GM23338 (cell line): ENCODE data around the gene ARRB1. TPM values are rescaled to one million over a fixed set of nuclear protein-coding genes. Genes with fewer than 3 reads are reported as not detected.

ENCODE experiments used
- ATAC-seq: fragments of 200-7000 bp; cut with Tn5 transposase; 3 replicates; pipeline ENCODE4 v1.9.1; 2020
- DNase-seq: peaks from one replicate; pipeline ENCODE4 v3.0.0-alpha.2; 2015; ENCODE audit warnings: low spot score
- H2AFZ ChIP-seq: fragments of 200-600 bp; sonication (generic); 2 replicates; pipeline ENCODE4 v1.8.0; 2016; ENCODE audit warnings: antibody characterized with exemption, mild to moderate bottlenecking, moderate library complexity
- H3F3A ChIP-seq: fragments of 200-600 bp; sonication (generic); replicated peaks from 2 replicates; pipeline ENCODE4 v1.8.0; 2017; ENCODE audit warnings: antibody characterized with exemption, mixed run types, low read depth
- H3K27ac ChIP-seq: fragments of 200-600 bp; sonication (generic); 2 replicates; pipeline ENCODE4 v1.6.1; 2016; ENCODE audit warnings: low read depth
- H3K27me3 ChIP-seq: fragments of 200-600 bp; sonication (generic); 2 replicates; pipeline ENCODE4 v1.8.0; 2016; ENCODE audit warnings: mild to moderate bottlenecking, mixed run types, moderate library complexity; ENCODE audit not compliant: insufficient read depth
- H3K36me3 ChIP-seq: fragments of 200-600 bp; sonication (generic); 2 replicates; pipeline ENCODE4 v1.8.0; 2016; ENCODE audit warnings: mild to moderate bottlenecking; ENCODE audit not compliant: insufficient read depth
- H3K4me1 ChIP-seq: fragments of 200-600 bp; sonication (generic); 2 replicates; pipeline ENCODE4 v1.8.0; 2016; ENCODE audit warnings: mild to moderate bottlenecking, moderate library complexity; ENCODE audit not compliant: insufficient read depth
- H3K4me2 ChIP-seq: fragments of 200-600 bp; sonication (generic); 2 replicates; pipeline ENCODE4 v1.7.1; 2017; ENCODE audit warnings: mixed run types
- H3K4me3 ChIP-seq: fragments of 200-600 bp; sonication (generic); 2 replicates; pipeline ENCODE4 v1.6.1; 2016; ENCODE audit warnings: mixed run types
- H3K79me2 ChIP-seq: fragments of 200-600 bp; sonication (generic); replicated peaks from 2 replicates; pipeline ENCODE4 v1.8.0; 2017; ENCODE audit warnings: mild to moderate bottlenecking; ENCODE audit not compliant: insufficient read depth
- H3K9me2 ChIP-seq: fragments of 200-600 bp; sonication (generic); 2 replicates; pipeline ENCODE4 v1.8.0; 2017; ENCODE audit not compliant: insufficient read depth
- H4K20me1 ChIP-seq: fragments of 200-600 bp; sonication (generic); replicated peaks from 2 replicates; pipeline ENCODE4 v1.8.0; 2017; ENCODE audit warnings: mild to moderate bottlenecking; ENCODE audit not compliant: insufficient read depth
- H3K27ac Mint-ChIP-seq: 2 replicates; pipeline ENCODE4 v1.8.0; 2020; ENCODE audit warnings: inconsistent platforms, mild to moderate bottlenecking, moderate library complexity, mixed read lengths
- H3K27me3 Mint-ChIP-seq: 3 replicates; pipeline ENCODE4 v1.8.0; 2022; ENCODE audit warnings: low read depth, mild to moderate bottlenecking, moderate library complexity, mixed read lengths, inconsistent platforms; ENCODE audit not compliant: insufficient read depth, poor library complexity
- H3K36me3 Mint-ChIP-seq: 3 replicates; pipeline ENCODE4 v1.8.0; 2021; ENCODE audit warnings: low read depth, mild to moderate bottlenecking, inconsistent platforms, moderate library complexity, mixed read lengths
- H3K4me1 Mint-ChIP-seq: 3 replicates; pipeline ENCODE4 v1.8.0; 2020; ENCODE audit warnings: mild to moderate bottlenecking, inconsistent platforms, mixed read lengths
- H3K4me3 Mint-ChIP-seq: 3 replicates; pipeline ENCODE4 v1.8.0; 2021; ENCODE audit warnings: moderate library complexity, mild to moderate bottlenecking, inconsistent platforms, mixed read lengths
- H3K9me3 Mint-ChIP-seq: 3 replicates; pipeline ENCODE4 v1.8.0; 2020; ENCODE audit warnings: moderate library complexity, mild to moderate bottlenecking, inconsistent platforms, mixed read lengths
- CREB1 ChIP-seq: fragments of 250-450 bp; sonication (Bioruptor Pico); IDR thresholded peaks from 2 replicates; pipeline ENCODE4 v1.5.0; 2020; ENCODE audit warnings: low read depth, mild to moderate bottlenecking, moderate library complexity
- ETS1 ChIP-seq: IDR thresholded peaks from 2 replicates; pipeline ENCODE4 v1.6.1; 2016; ENCODE audit warnings: antibody characterized with exemption
- EZH2 ChIP-seq: fragments of 200-600 bp; sonication (generic); IDR thresholded peaks from one replicate; pipeline ENCODE4 v1.8.0; 2017; ENCODE audit warnings: antibody characterized with exemption, mild to moderate bottlenecking, low read depth; ENCODE audit not compliant: unreplicated experiment
- EZH2phosphoT487 ChIP-seq: fragments of 200-600 bp; sonication (generic); IDR thresholded peaks from one replicate; pipeline ENCODE4 v1.8.1; 2018; ENCODE audit warnings: antibody characterized with exemption; ENCODE audit not compliant: unreplicated experiment
- POLR2AphosphoS5 ChIP-seq: IDR thresholded peaks from 2 replicates; pipeline ENCODE4 v1.6.1; 2016; ENCODE audit warnings: antibody characterized with exemption, low read depth
- STAT1 ChIP-seq: IDR thresholded peaks from one replicate; pipeline ENCODE4 v1.6.1; 2016; ENCODE audit warnings: antibody characterized with exemption; ENCODE audit not compliant: unreplicated experiment
- ZNF114 ChIP-seq: fragments of 250-450 bp; sonication (Bioruptor Pico); IDR thresholded peaks from 2 replicates; pipeline ENCODE4 v1.5.0; 2020; ENCODE audit warnings: mild to moderate bottlenecking, moderate library complexity
- ZNF331 ChIP-seq: fragments of 250-450 bp; sonication (Bioruptor Pico); IDR thresholded peaks from 2 replicates; pipeline ENCODE4 v1.5.0; 2020; ENCODE audit warnings: low read depth, mild to moderate bottlenecking, moderate library complexity
- polyA plus RNA-seq: library from polyadenylated mRNA; unstranded; fragments of >200 nt; fragmentation: Nextera tagmentation; extraction: Ambion mirVana; gene quantifications from 2 replicates; pipeline ENCODE4 v1.2.1, GENCODE V29; 2016
- total RNA-seq: library from RNA; depleted of rRNA; stranded (reverse); fragments of >200 nt; shearing (Covaris generic); gene quantifications from 2 replicates; pipeline ENCODE4 v1.2.3, GENCODE V29; 2014
- TF ChIP-seq, protein P1 (sequence below): fragments of 250-450 bp; sonication (Bioruptor Pico); IDR thresholded peaks from 2 replicates; pipeline ENCODE4 v1.5.0; 2020; ENCODE audit warnings: mild to moderate bottlenecking, moderate library complexity

ARRB1 gene
- total and polyA plus RNA-seq, 2 experiments from 2014 or later = 6.3 to 11.1 TPM

DNA sequence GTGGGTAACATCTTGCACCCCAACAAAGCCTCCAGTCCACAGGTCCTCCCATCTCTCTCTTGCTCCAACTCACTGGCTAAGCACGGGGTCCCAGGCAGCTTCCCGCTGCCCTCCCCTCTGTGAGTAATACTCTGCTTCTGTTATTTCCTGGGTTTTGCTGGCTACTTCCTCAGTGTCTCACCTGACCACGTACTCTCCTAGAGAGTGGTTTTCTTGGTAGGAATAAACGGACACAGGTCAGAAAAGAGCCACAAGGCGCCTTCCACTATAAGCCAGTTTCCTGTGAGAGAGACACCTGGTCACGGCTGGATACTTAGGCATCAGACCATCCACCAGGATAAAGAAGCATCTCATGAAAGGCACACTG is 36.0 kb downstream of the ARRB1 start:
- TF ChIP-seq POLR2AphosphoS5 = no peak
- TF ChIP-seq, protein P1, sequence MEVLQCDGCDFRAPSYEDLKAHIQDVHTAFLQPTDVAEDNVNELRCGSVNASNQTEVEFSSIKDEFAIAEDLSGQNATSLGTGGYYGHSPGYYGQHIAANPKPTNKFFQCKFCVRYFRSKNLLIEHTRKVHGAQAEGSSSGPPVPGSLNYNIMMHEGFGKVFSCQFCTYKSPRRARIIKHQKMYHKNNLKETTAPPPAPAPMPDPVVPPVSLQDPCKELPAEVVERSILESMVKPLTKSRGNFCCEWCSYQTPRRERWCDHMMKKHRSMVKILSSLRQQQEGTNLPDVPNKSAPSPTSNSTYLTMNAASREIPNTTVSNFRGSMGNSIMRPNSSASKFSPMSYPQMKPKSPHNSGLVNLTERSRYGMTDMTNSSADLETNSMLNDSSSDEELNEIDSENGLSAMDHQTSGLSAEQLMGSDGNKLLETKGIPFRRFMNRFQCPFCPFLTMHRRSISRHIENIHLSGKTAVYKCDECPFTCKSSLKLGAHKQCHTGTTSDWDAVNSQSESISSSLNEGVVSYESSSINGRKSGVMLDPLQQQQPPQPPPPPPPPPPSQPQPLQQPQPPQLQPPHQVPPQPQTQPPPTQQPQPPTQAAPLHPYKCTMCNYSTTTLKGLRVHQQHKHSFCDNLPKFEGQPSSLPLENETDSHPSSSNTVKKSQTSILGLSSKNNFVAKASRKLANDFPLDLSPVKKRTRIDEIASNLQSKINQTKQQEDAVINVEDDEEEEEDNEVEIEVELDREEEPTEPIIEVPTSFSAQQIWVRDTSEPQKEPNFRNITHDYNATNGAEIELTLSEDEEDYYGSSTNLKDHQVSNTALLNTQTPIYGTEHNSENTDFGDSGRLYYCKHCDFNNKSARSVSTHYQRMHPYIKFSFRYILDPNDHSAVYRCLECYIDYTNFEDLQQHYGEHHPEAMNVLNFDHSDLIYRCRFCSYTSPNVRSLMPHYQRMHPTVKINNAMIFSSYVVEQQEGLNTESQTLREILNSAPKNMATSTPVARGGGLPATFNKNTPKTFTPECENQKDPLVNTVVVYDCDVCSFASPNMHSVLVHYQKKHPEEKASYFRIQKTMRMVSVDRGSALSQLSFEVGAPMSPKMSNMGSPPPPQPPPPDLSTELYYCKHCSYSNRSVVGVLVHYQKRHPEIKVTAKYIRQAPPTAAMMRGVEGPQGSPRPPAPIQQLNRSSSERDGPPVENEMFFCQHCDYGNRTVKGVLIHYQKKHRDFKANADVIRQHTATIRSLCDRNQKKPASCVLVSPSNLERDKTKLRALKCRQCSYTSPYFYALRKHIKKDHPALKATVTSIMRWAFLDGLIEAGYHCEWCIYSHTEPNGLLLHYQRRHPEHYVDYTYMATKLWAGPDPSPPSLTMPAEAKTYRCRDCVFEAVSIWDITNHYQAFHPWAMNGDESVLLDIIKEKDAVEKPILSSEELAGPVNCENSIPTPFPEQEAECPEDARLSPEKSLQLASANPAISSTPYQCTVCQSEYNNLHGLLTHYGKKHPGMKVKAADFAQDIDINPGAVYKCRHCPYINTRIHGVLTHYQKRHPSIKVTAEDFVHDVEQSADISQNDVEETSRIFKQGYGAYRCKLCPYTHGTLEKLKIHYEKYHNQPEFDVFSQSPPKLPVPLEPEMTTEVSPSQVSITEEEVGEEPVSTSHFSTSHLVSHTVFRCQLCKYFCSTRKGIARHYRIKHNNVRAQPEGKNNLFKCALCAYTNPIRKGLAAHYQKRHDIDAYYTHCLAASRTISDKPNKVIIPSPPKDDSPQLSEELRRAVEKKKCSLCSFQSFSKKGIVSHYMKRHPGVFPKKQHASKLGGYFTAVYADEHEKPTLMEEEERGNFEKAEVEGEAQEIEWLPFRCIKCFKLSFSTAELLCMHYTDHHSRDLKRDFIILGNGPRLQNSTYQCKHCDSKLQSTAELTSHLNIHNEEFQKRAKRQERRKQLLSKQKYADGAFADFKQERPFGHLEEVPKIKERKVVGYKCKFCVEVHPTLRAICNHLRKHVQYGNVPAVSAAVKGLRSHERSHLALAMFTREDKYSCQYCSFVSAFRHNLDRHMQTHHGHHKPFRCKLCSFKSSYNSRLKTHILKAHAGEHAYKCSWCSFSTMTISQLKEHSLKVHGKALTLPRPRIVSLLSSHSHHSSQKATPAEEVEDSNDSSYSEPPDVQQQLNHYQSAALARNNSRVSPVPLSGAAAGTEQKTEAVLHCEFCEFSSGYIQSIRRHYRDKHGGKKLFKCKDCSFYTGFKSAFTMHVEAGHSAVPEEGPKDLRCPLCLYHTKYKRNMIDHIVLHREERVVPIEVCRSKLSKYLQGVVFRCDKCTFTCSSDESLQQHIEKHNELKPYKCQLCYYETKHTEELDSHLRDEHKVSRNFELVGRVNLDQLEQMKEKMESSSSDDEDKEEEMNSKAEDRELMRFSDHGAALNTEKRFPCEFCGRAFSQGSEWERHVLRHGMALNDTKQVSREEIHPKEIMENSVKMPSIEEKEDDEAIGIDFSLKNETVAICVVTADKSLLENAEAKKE (CRISPR knock-in tag) = no peak
- no peak for TF ChIP-seq ZNF114 (CRISPR knock-in tag)
- TF ChIP-seq CREB1 (CRISPR knock-in tag) = no peak
- no peak for TF ChIP-seq ETS1
- TF ChIP-seq STAT1 = no peak
- no peak for TF ChIP-seq ZNF331 (CRISPR knock-in tag)
- TF ChIP-seq EZH2 = no peak
- TF ChIP-seq EZH2phosphoT487 = no peak
- Histone ChIP-seq H3K79me2 (no peaks in the 10 kb centered on the region), H4K20me1 (no peaks in the 10 kb centered on the region), H3K4me1 (0 out of 2 replicates have a peak, but pooled peaks cover 3% of the 10 kb centered on the region), H3K4me2 (no peak overlapping the region), H3K27me3 (no peaks in the 10 kb centered on the region), H3K27ac (no peak overlapping the region), H3K9me2 (no peaks in the 10 kb centered on the region), H3K36me3 (no peaks in the 10 kb centered on the region), H3K4me3 (no peak overlapping the region), H2AFZ (no peak overlapping the region), H3F3A (no peaks in the 10 kb centered on the region)
- ATAC-seq = no peak
- peaks cover 6% of the 10 kb centered on the region; the same call in 2 of the 3 replicates for H3K9me3 Mint-ChIP-seq
- peaks cover 14% of the 10 kb centered on the region for H3K36me3 Mint-ChIP-seq
- no peak for DNase-seq
- H3K27ac Mint-ChIP-seq = no peak overlapping the region
- peaks cover 51% of the 10 kb centered on the region for H3K4me1 Mint-ChIP-seq
- H3K27me3 Mint-ChIP-seq = peaks cover 12% of the 10 kb centered on the region
- H3K4me3 Mint-ChIP-seq = no peak overlapping the region
